Right cardiac atrium (tissue), 5 donors: ENCODE data around the gene RPGRIP1. TPM values are rescaled to one million over a fixed set of nuclear protein-coding genes. Genes with fewer than 3 reads are reported as not detected.
"Not testable (repeated sequence)": the region's sequence is repeated elsewhere in the genome, so short reads cannot be mapped to it uniquely, and the experiment has no call there.

Experiments
- ATAC-seq, 2 donors: fragments of 200-7000 bp; cut with Tn5 transposase; one replicate each; pipeline versions ENCODE4 v1.8.0 to v1.9.1; 2020; ENCODE audit warnings: moderate library complexity in 2 of 2, mild to moderate bottlenecking in 1 of 2
- DNase-seq, 3 donors: peaks; one replicate each; pipeline ENCODE4 v3.0.0-alpha.2; 2020
- H3K27ac ChIP-seq: one replicate; pipeline ENCODE4 v1.5.1; 2013; ENCODE audit warnings: mild to moderate bottlenecking, low read length, control low read depth, moderate library complexity
- H3K27me3 ChIP-seq: one replicate; pipeline ENCODE4 v1.6.1; 2013; ENCODE audit not compliant: control insufficient read depth, insufficient read depth
- H3K4me1 ChIP-seq: one replicate; pipeline ENCODE4 v1.6.1; 2013; ENCODE audit warnings: low read length; ENCODE audit not compliant: control insufficient read depth, insufficient read depth
- H3K4me3 ChIP-seq: one replicate; pipeline ENCODE4 v1.5.1; 2013; ENCODE audit warnings: low read length, control low read depth
- H3K9me3 ChIP-seq: one replicate; pipeline ENCODE4 v1.6.1; 2013; ENCODE audit warnings: low read length; ENCODE audit not compliant: control insufficient read depth
- WGBS: extraction: QIAGEN DNeasy Blood & Tissue Kit; methylation state at CpG from one replicate; pipeline ENCODE4 v1.1.7; 2013; 5-methylcytosine and 5-hydroxymethylcytosine counted together
- intact Hi-C, 4 donors: fragments of 100-400 bp; cut with DNase I; formaldehyde crosslinking; loops; one replicate each; pipeline versions ENCODE4 v1.11.0 to v1.14.0; 2022 to 2023
- polyA plus RNA-seq: library from polyadenylated mRNA; stranded (reverse); fragments of 200-250 nt; gene quantifications from one replicate; pipeline ENCODE4 v1.2.3, GENCODE V29; 2013
- total RNA-seq, 4 donors: library from RNA; stranded (reverse); fragmentation: NEBNext Ultra II Directional; extraction: Animal tissue kit (Norgen Biotek cat#: 25700); gene quantifications; one replicate each; pipeline ENCODE4 v1.2.1, GENCODE V29; 2021
- donor health status: healthy with polysubstance abuse.
- donor health status: DM: no; HTN: yes; CAD: no.
- donor health status: DM: no; HTN: no; CAD: no.
- donor health status: DM: no; HTN: yes; CAD: no; lungs with severe emphysema.
- donor health status: DM: yes; HTN: yes; CAD: no.

Gene RPGRIP1
- total and polyA plus RNA-seq, 5 donors: 0.20 to 1.0 (median 0.42) TPM

GRCh38 chr14:21272661-21273060 is 7.2 kb upstream of the RPGRIP1 start:
- intact Hi-C loops, H3K9me3 ChIP-seq, ATAC-seq, DNase-seq, H3K4me1 ChIP-seq, H3K27me3 ChIP-seq, H3K4me3 ChIP-seq, H3K27ac ChIP-seq: not testable (repeated sequence)
- WGBS: 91% methylated on average over 17 of the region's 17 CpGs

- intact Hi-C loops: no loop called here
- no peak overlapping the region for H3K27ac ChIP-seq
- ATAC-seq: no peak
- no peaks in the 10 kb centered on the region for H3K27me3 ChIP-seq
- H3K4me3 ChIP-seq: no peak overlapping the region
- H3K4me1 ChIP-seq: no peaks in the 10 kb centered on the region
- no peak for DNase-seq
- 84% methylated on average over 9 of the region's 9 CpGs for WGBS
- no peaks in the 10 kb centered on the region for H3K9me3 ChIP-seq
Observed at GRCh38 chr14:21275261-21275858, 4.5 kb upstream of the RPGRIP1 start.

GRCh38 chr14:21278632-21279031 is 1.3 kb upstream of the RPGRIP1 start:
- ATAC-seq: no peak
- 77% methylated on average over 4 of the region's 4 CpGs for whole genome bisulfite sequencing
- Histone ChIP-seq H3K27ac (no peak overlapping the region), H3K27me3 (no peaks in the 10 kb centered on the region), H3K9me3 (no peaks in the 10 kb centered on the region), H3K4me1 (no peaks in the 10 kb centered on the region), H3K4me3 (no peak overlapping the region)
- DNase-seq: no peak
- intact Hi-C loops: no loop called here

- H3K4me1 ChIP-seq, ATAC-seq, H3K9me3 ChIP-seq, H3K27ac ChIP-seq, H3K27me3 ChIP-seq, DNase-seq, H3K4me3 ChIP-seq, intact Hi-C loops: not testable (repeated sequence)
- WGBS: 84% methylated on average over 8 of the region's 8 CpGs
Observed at GRCh38 chr14:21281917-21282316, 2.0 kb downstream of the RPGRIP1 start.

- H3K27ac ChIP-seq, intact Hi-C loops, H3K4me1 ChIP-seq, DNase-seq, H3K4me3 ChIP-seq, H3K9me3 ChIP-seq, ATAC-seq, H3K27me3 ChIP-seq: not testable (repeated sequence)
- 91% methylated on average over 2 of the region's 2 CpGs for WGBS
Observed at GRCh38 chr14:21286516-21286915, 6.6 kb downstream of the RPGRIP1 start.

- Histone ChIP-seq H3K27me3 (no peaks in the 10 kb centered on the region), H3K9me3 (no peaks in the 10 kb centered on the region), H3K4me3 (no peak overlapping the region), H3K4me1 (no peaks in the 10 kb centered on the region), H3K27ac (no peak overlapping the region)
- no peak for DNase-seq
- 81% methylated on average over 6 of the region's 6 CpGs for WGBS
- intact Hi-C loops: no loop called here
- no peak for ATAC-seq
Observed at GRCh38 chr14:21287168-21287567, 7.3 kb downstream of the RPGRIP1 start.

- intact Hi-C loops, ATAC-seq, H3K9me3 ChIP-seq, H3K4me3 ChIP-seq, DNase-seq, H3K27me3 ChIP-seq, H3K4me1 ChIP-seq, H3K27ac ChIP-seq: not testable (repeated sequence)
- WGBS: 83% methylated on average over 8 of the region's 8 CpGs
Observed at GRCh38 chr14:21294026-21294425, 14.1 kb downstream of the RPGRIP1 start.

GRCh38 chr14:21298358-21298757 is 18.5 kb downstream of the RPGRIP1 start:
- intact Hi-C loops: no loop called here
- WGBS: 86% methylated on average over 12 of the region's 12 CpGs
- no peak for ATAC-seq

GRCh38 chr14:21299562-21300130 is 19.8 kb downstream of the RPGRIP1 start:
- no peaks in the 10 kb centered on the region for H3K4me1 ChIP-seq
- H3K27ac ChIP-seq: no peak overlapping the region
- no peaks in the 10 kb centered on the region for H3K27me3 ChIP-seq
- WGBS: 89% methylated on average over 10 of the region's 10 CpGs
- no peak overlapping the region for H3K4me3 ChIP-seq
- DNase-seq: no peak
- intact Hi-C loops: no loop called here
- ATAC-seq: no peak
- H3K9me3 ChIP-seq: no peaks in the 10 kb centered on the region

More at GRCh38 chr14:21298358-21298757, 18.5 kb downstream of the RPGRIP1 start:
- no peak overlapping the region for H3K27ac ChIP-seq
- no peaks in the 10 kb centered on the region for H3K4me1 ChIP-seq
- H3K4me3 ChIP-seq: no peak overlapping the region
- no peak for DNase-seq
- H3K27me3 ChIP-seq: no peaks in the 10 kb centered on the region
- H3K9me3 ChIP-seq: no peaks in the 10 kb centered on the region

GRCh38 chr14:21300892-21301291 is 21.0 kb downstream of the RPGRIP1 start:
- Histone ChIP-seq H3K27me3 (no peaks in the 10 kb centered on the region), H3K4me1 (no peaks in the 10 kb centered on the region), H3K4me3 (peak overlapping the region; percentile 22), H3K9me3 (no peaks in the 10 kb centered on the region), H3K27ac (no peak overlapping the region)
- WGBS: 2% methylated on average over 30 of the region's 30 CpGs
- intact Hi-C loops: no loop called here
- DNase-seq (peak; percentile 18 to 70 (median 47)), ATAC-seq (peak; percentile 57 to 67)

- ATAC-seq (no peak), DNase-seq (no peak)
- no peak overlapping the region for H3K4me3 ChIP-seq
- no peaks in the 10 kb centered on the region for H3K27me3 ChIP-seq
- WGBS: 79% methylated on average over 8 of the region's 8 CpGs
- H3K27ac ChIP-seq: no peak overlapping the region
- no peaks in the 10 kb centered on the region for H3K4me1 ChIP-seq
- no peaks in the 10 kb centered on the region for H3K9me3 ChIP-seq
- intact Hi-C loops: no loop called here
Observed at GRCh38 chr14:21302013-21302835, 22.3 kb downstream of the RPGRIP1 start.
